Lower leg skin (tissue), 3 donors: Measurements from ENCODE around the gene MAPKAPK5.

Source experiments
- CTCF ChIP-seq, 3 donors: fragments of 450-650 bp; IDR thresholded peaks; one replicate each; pipeline ENCODE4 v1.5.1; 2016; ENCODE audit warnings: antibody characterized with exemption in 3 of 3, mild to moderate bottlenecking in 3 of 3, moderate library complexity in 2 of 3
- POLR2A ChIP-seq, 2 donors: fragments of 450-650 bp; IDR thresholded peaks; one replicate each; pipeline ENCODE4 v1.6.1; 2016 to 2017; ENCODE audit warnings: antibody characterized with exemption in 2 of 2, mild to moderate bottlenecking in 1 of 2, moderate library complexity in 1 of 2

DNA sequence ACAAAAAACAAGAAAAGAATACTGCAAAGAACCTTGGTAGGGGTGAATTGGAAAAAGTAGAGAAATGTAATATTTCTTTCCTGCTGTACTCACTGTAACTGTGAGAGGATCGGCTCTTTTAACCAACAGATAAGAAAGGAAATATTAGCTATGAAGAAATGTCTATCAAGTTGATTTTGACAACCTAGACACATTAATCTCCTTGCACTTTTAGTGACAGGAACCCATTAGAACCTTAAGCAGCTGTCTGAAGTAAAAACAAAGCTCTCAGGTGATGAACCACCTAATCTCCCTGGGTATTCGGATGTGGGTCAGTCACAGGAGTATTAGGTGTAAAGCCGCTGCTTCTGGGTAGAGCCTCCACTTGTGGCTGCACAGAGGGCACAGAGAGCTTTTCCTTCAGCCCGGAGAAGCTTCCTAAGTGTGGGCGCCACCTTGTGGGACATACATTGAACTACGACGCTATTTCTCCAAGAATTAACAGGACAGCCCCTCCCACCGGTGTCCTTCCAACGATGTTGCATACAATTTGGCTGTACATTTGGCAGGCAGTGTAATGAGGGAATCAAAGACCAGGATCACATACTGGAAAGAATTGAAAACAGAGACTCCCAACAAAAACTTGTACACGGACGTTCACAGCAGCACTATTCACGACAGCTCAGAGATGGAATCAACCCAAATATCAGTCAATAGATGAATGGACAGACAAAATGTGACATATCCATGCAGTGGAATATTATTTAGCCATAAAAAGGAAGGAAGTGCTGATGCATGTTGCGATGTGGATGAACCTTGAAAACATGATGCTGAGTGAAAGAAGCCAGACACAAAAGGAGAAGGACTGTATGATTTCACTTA is 28.9 kb upstream of the MAPKAPK5 start:
- TF ChIP-seq POLR2A (IDR thresholded peaks at IDR 0.05) (no peak), CTCF (IDR thresholded peaks at IDR 0.05) (peak in 1 of 3 donors; percentile 71)
